ENCODE data around the gene FLT3. TPM values are rescaled to one million over a fixed set of nuclear protein-coding genes. Genes with fewer than 3 reads are reported as not detected.

The FLT3 gene
- total and polyA plus RNA-seq, 9 of the 15 experiments (the other 6 are each of a cell fraction or from before 2014, with no cell fraction given): not detected

GRCh38 chr13:27967203-27967735, 133.1 kb downstream of the FLT3 start (continued):
- TF ChIP-seq RREB1 (CRISPR knock-in tag; IDR thresholded peaks at IDR 0.05): no peak
- no peak for TF ChIP-seq FIP1L1 (IDR thresholded peaks at IDR 0.05; ENCODE audit: low read depth, low read length, poor library complexity, severe bottlenecking)
- TF ChIP-seq OTX1 (CRISPR knock-in tag; IDR thresholded peaks at IDR 0.05): no peak
- TF ChIP-seq RAD51 (IDR thresholded peaks at IDR 0.05; ENCODE audit: borderline replicate concordance, low read depth): no peak
- no peak for TF ChIP-seq JUND (IDR thresholded peaks at IDR 0.05; ENCODE audit: borderline replicate concordance, low read depth, low read length)
- no peak for TF ChIP-seq JUND (tag; IDR thresholded peaks at IDR 0.05; ENCODE audit: borderline replicate concordance, low read depth, low read length)
- no peak for TF ChIP-seq BDP1 (IDR thresholded peaks at IDR 0.05; ENCODE audit: insufficient read depth, insufficient read length)
- TF ChIP-seq LEF1 (IDR thresholded peaks at IDR 0.05): no peak
- TF ChIP-seq DPF2 (IDR thresholded peaks at IDR 0.05): no peak
- TF ChIP-seq PBX2 (CRISPR knock-in tag; IDR thresholded peaks at IDR 0.05; ENCODE audit: low read depth): no peak
- no peak for TF ChIP-seq PBX2 (tag; conservative IDR thresholded peaks at IDR 0.05; ENCODE audit: low read depth)

Measured in K562 (cell line).